Panc1 (cell line): ENCODE results near the gene EMX1. TPM values are rescaled to one million over a fixed set of nuclear protein-coding genes. Genes with fewer than 3 reads are reported as not detected.

Source experiments
- ATAC-seq: fragments of 200-7000 bp; cut with Tn5 transposase; 2 replicates; pipeline ENCODE4 v1.9.1; 2020; ENCODE audit warnings: mild to moderate bottlenecking, moderate library complexity
- BruUV-seq: library from RNA; stranded (reverse); fragments of 400-500 nt; replicated peaks from 2 replicates; lab custom pipeline; 2021; lab: Mats Ljungman, UMichigan
- CTCF ChIA-PET: fragments of 300-600 bp; sonication (Branson Sonifier 250); formaldehyde crosslinking; loops from one replicate; lab custom pipeline; 2022; ENCODE audit warnings: antibody characterized with exemption; lab: Charles Lee
- POLR2A ChIA-PET: fragments of 300-600 bp; sonication (Branson Sonifier 250); formaldehyde crosslinking; loops from one replicate; lab custom pipeline; 2022; ENCODE audit warnings: antibody characterized with exemption; lab: Charles Lee
- DNase-seq: peaks from one replicate; pipeline ENCODE4 v3.0.0-alpha.2; 2010; ENCODE audit warnings: low read depth, low spot score
- H3K27ac ChIP-seq: 2 replicates; pipeline ENCODE4 v1.5.1; 2011; ENCODE audit warnings: mild to moderate bottlenecking, low read length, inconsistent platforms
- H3K27me3 ChIP-seq: fragments of 200-500 bp; sonication (Bioruptor generic); 2 replicates; pipeline ENCODE4 v1.6.0; 2014; ENCODE audit warnings: low read length, inconsistent platforms; ENCODE audit not compliant: control insufficient read depth, insufficient read depth
- H3K36me3 ChIP-seq: fragments of 200-500 bp; sonication (Bioruptor generic); 2 replicates; pipeline ENCODE4 v1.5.1; 2014; ENCODE audit warnings: inconsistent platforms, mild to moderate bottlenecking, low read length, moderate library complexity; ENCODE audit not compliant: control insufficient read depth, insufficient read depth
- H3K4me1 ChIP-seq: 2 replicates; pipeline ENCODE4 v1.5.1; 2011; ENCODE audit warnings: inconsistent platforms, mild to moderate bottlenecking, low read length, moderate library complexity; ENCODE audit not compliant: control insufficient read depth, insufficient read depth
- H3K4me3 ChIP-seq, 2 experiments: 2 replicates each; pipeline ENCODE4 v1.5.1; 2011 to 2012; ENCODE audit warnings: low read depth in 2 of 2, low read length in 2 of 2, mild to moderate bottlenecking in 2 of 2, inconsistent platforms in 1 of 2, moderate library complexity in 1 of 2
- H3K9me3 ChIP-seq: fragments of 200-500 bp; sonication (Bioruptor generic); 2 replicates; pipeline ENCODE4 v1.5.1; 2014; ENCODE audit warnings: low read depth, mild to moderate bottlenecking, inconsistent platforms, low read length, moderate library complexity; ENCODE audit not compliant: control insufficient read depth, insufficient read depth
- CTCF ChIP-seq: fragments of 450-650 bp; IDR thresholded peaks from 2 replicates; pipeline ENCODE4 v1.5.1; 2017; ENCODE audit warnings: mild to moderate bottlenecking
- POLR2AphosphoS5 ChIP-seq: IDR thresholded peaks from 2 replicates; pipeline ENCODE4 v1.6.1; 2012; ENCODE audit warnings: mild to moderate bottlenecking, low read depth, low read length, moderate library complexity
- REST ChIP-seq, 2 experiments: IDR thresholded peaks; 2 replicates each; pipeline ENCODE4 v1.6.1; 2011 to 2012; ENCODE audit warnings: low read depth in 2 of 2, control low read depth in 1 of 2, low read length in 1 of 2, mild to moderate bottlenecking in 1 of 2, moderate library complexity in 1 of 2; ENCODE audit not compliant: insufficient read depth in 1 of 2
- SIN3A ChIP-seq: IDR thresholded peaks from 2 replicates; pipeline ENCODE4 v1.6.1; 2012; ENCODE audit warnings: low read depth, mild to moderate bottlenecking, low read length, moderate library complexity, borderline replicate concordance; ENCODE audit not compliant: insufficient read depth
- TCF7L2 ChIP-seq: IDR thresholded peaks from 2 replicates; pipeline ENCODE4 v1.6.1; 2011; ENCODE audit warnings: mild to moderate bottlenecking, low read depth, low read length, inconsistent platforms
- in situ Hi-C: cut with HindIII; loops from 2 replicates; pipeline ENCODE4 v1.10.0; 2016; ENCODE audit warnings: low sequenced_read_pairs, low pct_unique_long_range_greater_than_20kb
- intact Hi-C: fragments of 100-400 bp; cut with micrococcal nuclease; formaldehyde crosslinking; loops from one replicate; pipeline ENCODE4 v1.10.0; 2022; ENCODE audit not compliant: unreplicated experiment
- total RNA-seq: library from RNA; stranded (reverse); gene quantifications from one replicate; pipeline ENCODE4 v1.2.1, GENCODE V29; 2021; ENCODE audit not compliant: unreplicated experiment

EMX1 gene
- total RNA-seq, 1 experiment from 2014 or later: 0.36 TPM

- Histone ChIP-seq H3K27ac (no peak overlapping the region), H3K4me1 (no peaks in the 10 kb centered on the region), H3K27me3 (no peaks in the 10 kb centered on the region), H3K36me3 (no peaks in the 10 kb centered on the region), H3K4me3 (no peak overlapping the region), H3K9me3 (no peaks in the 10 kb centered on the region)
- no peak for ATAC-seq
- no peak for DNase-seq
- ChIA-PET CTCF (no interaction called here), POLR2A (no interaction called here)
- BruUV-seq: no TSS peak
- no peak for TF ChIP-seq TCF7L2
- TF ChIP-seq REST (IDR thresholded peaks at IDR 0.05; ENCODE audit: insufficient read depth in 1 of 2, low read depth in 2 of 2, low read length in 1 of 2): no peak
- TF ChIP-seq POLR2AphosphoS5: no peak
- TF ChIP-seq CTCF: no peak
- TF ChIP-seq SIN3A: no peak
- intact Hi-C loops: no loop called here
- in situ Hi-C loops: no loop called here
Measured at GRCh38 chr2:72965770-72966450, 48.6 kb downstream of the EMX1 start.

- no peak for TF ChIP-seq REST (IDR thresholded peaks at IDR 0.05; ENCODE audit: insufficient read depth in 1 of 2, low read depth in 2 of 2, low read length in 1 of 2)
- TF ChIP-seq SIN3A: no peak
- no peak for TF ChIP-seq CTCF
- no peak for TF ChIP-seq POLR2AphosphoS5
- TF ChIP-seq TCF7L2: no peak
- in situ Hi-C loops: no loop called here
- CTCF ChIA-PET: interaction anchor here (0.5 to 0.7 kb wide), 2 partner anchors 13 to 74 kb away, joined by 3 read pairs; no protein-coding TSS in a partner anchor
Measured at GRCh38 chr2:72968286-72968685, 51.0 kb downstream of the EMX1 start.

More at GRCh38 chr2:72968286-72968685, 51.0 kb downstream of the EMX1 start:
- H3K4me1 ChIP-seq: no peaks in the 10 kb centered on the region
- no peaks in the 10 kb centered on the region for H3K9me3 ChIP-seq
- no peak overlapping the region for H3K27ac ChIP-seq
- no TSS peak for BruUV-seq
- no peak for DNase-seq
- no peaks in the 10 kb centered on the region for H3K27me3 ChIP-seq
- ATAC-seq: no peak
- POLR2A ChIA-PET: no interaction called here
- H3K36me3 ChIP-seq: no peaks in the 10 kb centered on the region
- intact Hi-C loops: no loop called here
- no peak overlapping the region for H3K4me3 ChIP-seq
